Thoracic aorta (tissue), 2 donors: ENCODE data around the gene HCN2. TPM values are rescaled to one million over a fixed set of nuclear protein-coding genes. Genes with fewer than 3 reads are reported as not detected.

Experiments used
- ATAC-seq: fragments of 150-250 bp; one replicate; pipeline ENCODE4 v1.8.0; 2017; ENCODE audit warnings: low read depth; ENCODE audit not compliant: insufficient number of reproducible peaks, low FRiP score
- DNase-seq: peaks from one replicate; pipeline ENCODE4 v3.0.0-alpha.2; 2020; ENCODE audit warnings: low spot score
- H3K27ac ChIP-seq, 2 donors: fragments of 200-600 bp; sonication (generic); 1 replicate in 1 of 2; 2 replicates in 1 of 2; pipeline ENCODE4 v1.5.1; 2016; ENCODE audit warnings: mild to moderate bottlenecking in 2 of 2, moderate library complexity in 2 of 2
- H3K27me3 ChIP-seq: fragments of 200-600 bp; sonication (generic); replicated peaks from 2 replicates; pipeline ENCODE4 v1.6.0; 2016; ENCODE audit warnings: mild to moderate bottlenecking; ENCODE audit not compliant: insufficient read depth
- H3K36me3 ChIP-seq: fragments of 200-600 bp; sonication (generic); one replicate; pipeline ENCODE4 v1.5.1; 2016
- H3K4me1 ChIP-seq, 2 donors: fragments of 200-600 bp; sonication (generic); 1 replicate in 1 of 2; 2 replicates in 1 of 2; pipeline versions ENCODE4 v1.5.1 to v1.6.0; 2016; ENCODE audit warnings: low read depth in 2 of 2, mild to moderate bottlenecking in 1 of 2; ENCODE audit not compliant: control insufficient read depth in 1 of 2
- H3K4me3 ChIP-seq: fragments of 200-600 bp; sonication (generic); 2 replicates; pipeline ENCODE4 v1.5.1; 2016; ENCODE audit warnings: mild to moderate bottlenecking
- H3K9me3 ChIP-seq: fragments of 200-600 bp; sonication (generic); 2 replicates; pipeline ENCODE4 v1.5.1; 2016
- total RNA-seq, 2 donors: library from RNA; depleted of rRNA; stranded (reverse); fragments of >200 nt; gene quantifications; one replicate each; pipeline versions ENCODE4 v1.1.0 to v1.2.3, GENCODE V29; 2016
- TF ChIP-seq, protein P1 (sequence below): fragments of 200-600 bp; sonication (generic); IDR thresholded peaks from one replicate; pipeline ENCODE4 v1.5.1; 2019; ENCODE audit warnings: antibody characterized with exemption

Gene HCN2
- total RNA-seq, 2 donors from 2014 or later = not detected

GRCh38 chr19:642767-643727, 53.4 kb downstream of the HCN2 start:
- no peaks in the 10 kb centered on the region for H3K27me3 ChIP-seq
- no peak for DNase-seq
- H3K9me3 ChIP-seq = no peaks in the 10 kb centered on the region
- no peak overlapping the region for H3K4me3 ChIP-seq
- H3K4me1 ChIP-seq = peaks cover 4 to 8% of the 10 kb centered on the region in 2 donors
- TF ChIP-seq, protein P1, sequence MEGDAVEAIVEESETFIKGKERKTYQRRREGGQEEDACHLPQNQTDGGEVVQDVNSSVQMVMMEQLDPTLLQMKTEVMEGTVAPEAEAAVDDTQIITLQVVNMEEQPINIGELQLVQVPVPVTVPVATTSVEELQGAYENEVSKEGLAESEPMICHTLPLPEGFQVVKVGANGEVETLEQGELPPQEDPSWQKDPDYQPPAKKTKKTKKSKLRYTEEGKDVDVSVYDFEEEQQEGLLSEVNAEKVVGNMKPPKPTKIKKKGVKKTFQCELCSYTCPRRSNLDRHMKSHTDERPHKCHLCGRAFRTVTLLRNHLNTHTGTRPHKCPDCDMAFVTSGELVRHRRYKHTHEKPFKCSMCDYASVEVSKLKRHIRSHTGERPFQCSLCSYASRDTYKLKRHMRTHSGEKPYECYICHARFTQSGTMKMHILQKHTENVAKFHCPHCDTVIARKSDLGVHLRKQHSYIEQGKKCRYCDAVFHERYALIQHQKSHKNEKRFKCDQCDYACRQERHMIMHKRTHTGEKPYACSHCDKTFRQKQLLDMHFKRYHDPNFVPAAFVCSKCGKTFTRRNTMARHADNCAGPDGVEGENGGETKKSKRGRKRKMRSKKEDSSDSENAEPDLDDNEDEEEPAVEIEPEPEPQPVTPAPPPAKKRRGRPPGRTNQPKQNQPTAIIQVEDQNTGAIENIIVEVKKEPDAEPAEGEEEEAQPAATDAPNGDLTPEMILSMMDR = no peak
- no peak overlapping the region for H3K27ac ChIP-seq
- ATAC-seq = no peak
- peaks cover 20% of the 10 kb centered on the region for H3K36me3 ChIP-seq

- no peak for DNase-seq
- Histone ChIP-seq H3K27ac (no peak overlapping the region), H3K36me3 (peaks cover 24% of the 10 kb centered on the region), H3K4me3 (no peak overlapping the region), H3K27me3 (no peaks in the 10 kb centered on the region), H3K4me1 (peaks cover 4 to 7% of the 10 kb centered on the region in 2 donors), H3K9me3 (no peaks in the 10 kb centered on the region)
- TF ChIP-seq, protein P1 = no peak
- no peak for ATAC-seq
Observed at GRCh38 chr19:643736-644135, 54.1 kb downstream of the HCN2 start.

DNA sequence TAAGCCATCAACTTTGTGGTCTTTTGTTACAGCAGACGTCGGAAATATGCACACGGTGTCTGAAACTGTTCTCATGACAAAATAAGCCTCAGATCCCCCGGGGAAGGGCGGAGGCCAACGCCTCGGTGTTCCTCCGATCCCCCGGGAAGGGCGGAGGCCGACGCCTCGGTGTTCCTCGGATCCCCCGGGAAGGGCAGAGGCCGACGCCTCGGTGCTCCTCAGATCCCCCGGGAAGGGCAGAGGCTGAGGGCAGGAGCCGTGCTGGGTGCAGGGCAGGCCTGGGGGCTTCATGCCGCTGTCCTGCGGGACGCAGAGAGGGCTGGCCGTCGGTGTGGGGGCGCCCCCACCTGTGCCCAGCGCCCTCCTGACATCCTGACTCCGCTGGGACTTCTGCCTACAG, 54.7 kb downstream of the HCN2 start:
- peaks cover 0 to under 1% of the 10 kb centered on the region in 2 donors for H3K4me1 ChIP-seq
- H3K4me3 ChIP-seq = no peak overlapping the region
- H3K27me3 ChIP-seq = no peaks in the 10 kb centered on the region
- no peak for DNase-seq
- peaks cover 29% of the 10 kb centered on the region for H3K36me3 ChIP-seq
- TF ChIP-seq, protein P1 = no peak
- no peaks in the 10 kb centered on the region for H3K9me3 ChIP-seq
- no peak for ATAC-seq
- H3K27ac ChIP-seq = no peak overlapping the region

GRCh38 chr19:644789-645188, 55.1 kb downstream of the HCN2 start:
- no peak for DNase-seq
- H3K27ac ChIP-seq = no peak overlapping the region
- H3K4me1 ChIP-seq = no peaks in the 10 kb centered on the region
- no peak for ATAC-seq
- no peaks in the 10 kb centered on the region for H3K27me3 ChIP-seq
- H3K36me3 ChIP-seq = peaks cover 33% of the 10 kb centered on the region
- H3K4me3 ChIP-seq = no peak overlapping the region
- TF ChIP-seq, protein P1 = no peak
- no peaks in the 10 kb centered on the region for H3K9me3 ChIP-seq

DNA sequence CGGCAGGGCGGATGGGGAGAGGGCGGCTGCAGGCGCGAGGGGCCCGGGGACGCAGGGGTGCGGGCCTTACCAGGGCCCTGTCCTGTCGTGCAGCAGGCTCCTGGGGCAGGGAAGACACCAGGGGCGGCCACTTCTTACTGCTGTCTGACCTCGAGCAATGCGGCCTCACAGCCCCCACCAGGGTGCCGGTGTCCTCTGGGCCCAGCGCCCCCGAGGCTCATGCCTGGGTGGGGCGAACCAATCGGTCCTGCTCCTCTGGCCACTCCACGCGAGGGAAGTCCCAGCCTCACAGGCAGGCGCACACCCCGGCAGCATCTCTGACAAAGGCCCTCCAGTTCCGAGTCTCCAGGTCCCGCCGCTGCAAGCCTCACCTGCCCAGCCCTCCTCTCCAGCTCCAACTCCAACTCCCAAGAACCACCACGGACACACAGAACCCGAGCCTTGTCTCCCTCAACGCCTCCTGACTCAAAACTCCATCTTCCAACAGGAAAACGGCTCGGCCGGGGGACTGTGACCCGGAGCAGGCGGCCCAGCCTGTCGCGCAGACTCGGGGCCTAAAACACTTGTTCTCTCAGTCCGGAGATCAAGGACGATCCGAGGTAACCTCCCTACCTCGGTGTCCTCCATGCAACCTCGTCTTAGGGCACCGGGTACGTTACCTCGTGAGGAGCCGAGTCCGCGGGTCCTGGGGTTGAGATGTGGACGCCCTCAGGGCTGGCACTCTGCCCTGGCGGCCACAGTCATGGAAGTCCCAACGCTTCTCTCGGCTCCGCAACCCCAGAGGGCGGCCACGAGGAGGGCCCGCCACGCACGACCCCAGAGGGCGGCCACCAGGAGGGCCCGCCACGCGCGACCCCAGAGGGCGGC, 56.5 kb downstream of the HCN2 start:
- no peak overlapping the region for H3K27ac ChIP-seq
- DNase-seq (no peak), ATAC-seq (no peak)
- H3K4me3 ChIP-seq = no peak overlapping the region
- TF ChIP-seq, protein P1 = no peak
- no peaks in the 10 kb centered on the region for H3K4me1 ChIP-seq
- H3K9me3 ChIP-seq = no peaks in the 10 kb centered on the region
- H3K27me3 ChIP-seq = no peaks in the 10 kb centered on the region
- H3K36me3 ChIP-seq = peaks cover 40% of the 10 kb centered on the region
